DOHH2 (cell line): ENCODE results near the gene IL16.

Experiments used
- EZH2phosphoT487 ChIP-seq: fragments of 200-600 bp; sonication (generic); IDR thresholded peaks from 2 replicates; pipeline ENCODE4 v1.6.1; 2017; ENCODE audit warnings: borderline replicate concordance, mild to moderate bottlenecking, antibody characterized with exemption, low read length, moderate library complexity, mixed read lengths
- TF ChIP-seq, protein P1 (sequence below): fragments of 200-600 bp; sonication (generic); IDR thresholded peaks from one replicate; pipeline ENCODE4 v1.5.1; 2014; ENCODE audit warnings: antibody characterized with exemption, mild to moderate bottlenecking, low read depth, low read length; ENCODE audit not compliant: poor library complexity, severe bottlenecking

DNA sequence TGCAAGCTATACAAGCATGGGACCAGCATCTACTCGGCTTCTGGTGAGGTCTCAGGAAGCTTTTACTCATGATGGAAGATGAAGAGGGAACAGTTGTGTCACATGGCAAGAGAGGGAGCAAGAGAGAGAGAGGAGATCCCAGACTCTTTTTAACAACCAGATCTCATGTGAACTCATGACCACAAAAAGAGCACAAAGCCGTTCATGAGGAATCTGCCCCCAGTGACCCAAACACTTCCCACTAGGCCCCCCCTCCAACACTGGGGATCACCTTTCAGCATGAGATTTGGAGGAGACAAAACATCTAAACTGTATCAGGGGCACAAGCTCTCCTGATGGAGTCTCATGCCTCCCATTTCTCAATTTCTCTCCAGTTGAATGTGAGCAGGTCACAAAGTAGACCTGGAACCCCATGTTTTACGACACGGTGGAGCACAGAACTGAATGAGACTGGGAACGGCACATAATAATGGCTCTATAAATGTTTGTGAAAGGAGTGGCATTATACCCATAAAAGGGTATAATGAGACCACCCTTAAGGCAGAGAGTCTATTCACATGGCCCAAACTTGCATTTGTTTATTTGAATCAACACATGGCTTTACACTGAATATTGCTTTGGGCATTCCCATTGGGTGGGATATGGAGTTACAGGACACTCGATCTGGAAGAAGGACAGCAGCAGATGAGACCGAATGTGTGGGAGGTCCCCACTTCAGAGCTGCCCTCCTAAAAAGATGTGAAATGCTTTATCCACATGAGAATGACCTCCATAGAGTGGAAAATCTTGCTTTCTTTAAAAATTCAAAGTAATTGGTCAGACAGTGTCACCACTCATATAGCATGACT is 38.8 kb downstream of the IL16 start:
- TF ChIP-seq, protein P1, sequence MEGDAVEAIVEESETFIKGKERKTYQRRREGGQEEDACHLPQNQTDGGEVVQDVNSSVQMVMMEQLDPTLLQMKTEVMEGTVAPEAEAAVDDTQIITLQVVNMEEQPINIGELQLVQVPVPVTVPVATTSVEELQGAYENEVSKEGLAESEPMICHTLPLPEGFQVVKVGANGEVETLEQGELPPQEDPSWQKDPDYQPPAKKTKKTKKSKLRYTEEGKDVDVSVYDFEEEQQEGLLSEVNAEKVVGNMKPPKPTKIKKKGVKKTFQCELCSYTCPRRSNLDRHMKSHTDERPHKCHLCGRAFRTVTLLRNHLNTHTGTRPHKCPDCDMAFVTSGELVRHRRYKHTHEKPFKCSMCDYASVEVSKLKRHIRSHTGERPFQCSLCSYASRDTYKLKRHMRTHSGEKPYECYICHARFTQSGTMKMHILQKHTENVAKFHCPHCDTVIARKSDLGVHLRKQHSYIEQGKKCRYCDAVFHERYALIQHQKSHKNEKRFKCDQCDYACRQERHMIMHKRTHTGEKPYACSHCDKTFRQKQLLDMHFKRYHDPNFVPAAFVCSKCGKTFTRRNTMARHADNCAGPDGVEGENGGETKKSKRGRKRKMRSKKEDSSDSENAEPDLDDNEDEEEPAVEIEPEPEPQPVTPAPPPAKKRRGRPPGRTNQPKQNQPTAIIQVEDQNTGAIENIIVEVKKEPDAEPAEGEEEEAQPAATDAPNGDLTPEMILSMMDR = no peak
- TF ChIP-seq EZH2phosphoT487 = no peak
